Stimulated activated naive CD8-positive, alpha-beta T cell treated with anti-CD3 and anti-CD28 coated beads, Interleukin-15, Interleukin-2, amounts not matched to agents 100 ng/mL and 50 ng/mL, for 24 hours (primary cell): ENCODE measurements around the gene PCSK4.
"Not testable (repeated sequence)": the region's sequence is repeated elsewhere in the genome, so short reads cannot be mapped to it uniquely, and the experiment has no call there.

Experiments used
- H3K27ac Mint-ChIP-seq: one replicate; pipeline ENCODE4 v1.8.0; 2021; ENCODE audit warnings: mild to moderate bottlenecking, mixed read lengths
- H3K27me3 Mint-ChIP-seq: one replicate; pipeline ENCODE4 v1.8.0; 2021; ENCODE audit warnings: mixed read lengths
- H3K36me3 Mint-ChIP-seq: one replicate; pipeline ENCODE4 v1.8.0; 2021; ENCODE audit warnings: low read depth, mixed read lengths
- H3K4me1 Mint-ChIP-seq: one replicate; pipeline ENCODE4 v1.8.0; 2021; ENCODE audit warnings: low read depth, mixed read lengths
- H3K4me3 Mint-ChIP-seq: one replicate; pipeline ENCODE4 v1.8.0; 2021; ENCODE audit warnings: mild to moderate bottlenecking, mixed read lengths
- H3K9me3 Mint-ChIP-seq: one replicate; pipeline ENCODE4 v1.8.0; 2021; ENCODE audit warnings: mixed read lengths

The PCSK4 gene

DNA sequence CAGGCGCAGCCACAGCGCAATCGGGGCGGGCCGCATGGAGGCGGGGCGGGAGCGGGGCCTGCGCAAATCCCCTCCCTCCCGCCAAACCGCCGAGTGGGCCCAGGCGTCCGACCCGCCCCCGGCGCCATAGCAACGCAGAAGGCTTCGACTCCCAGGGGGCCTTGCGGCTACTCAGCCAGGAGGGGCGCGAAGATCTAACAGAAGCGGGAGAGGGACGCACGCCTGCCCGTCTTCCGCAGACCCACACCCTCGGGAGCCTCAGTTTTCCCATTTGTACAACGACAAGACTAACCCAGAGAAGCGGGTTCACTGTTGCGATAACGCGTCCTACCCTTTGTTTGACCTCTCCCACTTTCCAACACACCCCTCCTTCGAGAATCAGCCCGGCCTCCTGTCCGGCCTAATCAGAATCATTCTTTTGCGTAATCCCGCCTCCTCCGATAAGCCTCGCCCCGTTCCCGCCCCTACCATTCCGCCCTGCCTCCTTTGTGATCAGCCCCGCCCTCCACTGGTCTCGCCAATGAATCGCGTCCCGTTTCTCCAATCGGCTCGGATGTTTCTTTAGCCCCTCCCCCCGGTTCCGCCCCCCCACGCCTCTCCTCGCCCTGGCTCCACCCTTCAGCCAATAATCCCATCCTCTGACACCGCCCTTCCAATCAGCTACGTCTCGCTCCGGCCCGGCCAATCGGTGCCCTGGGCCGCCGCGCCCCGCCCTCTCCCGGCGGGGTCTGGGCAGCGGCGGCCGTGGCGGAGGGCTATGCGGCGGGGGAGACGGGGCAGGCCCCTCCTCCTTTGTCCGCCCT lies at the start of gene PCSK4:
PCSK4 (minus strand) TSS at position 40 of the 803 bp plus-strand sequence; CDS start at position 36, 4 bp downstream.
- Mint-ChIP-seq H3K36me3 (no peaks in the 10 kb centered on the region), H3K4me3 (peak within 1 kb of the TSS; percentile 81), H3K27me3 (peaks cover 4% of the 10 kb centered on the region), H3K27ac (peak within 1 kb of the TSS; percentile 83), H3K4me1 (peaks cover 15% of the 10 kb centered on the region), H3K9me3 (no peaks in the 10 kb centered on the region)

DNA sequence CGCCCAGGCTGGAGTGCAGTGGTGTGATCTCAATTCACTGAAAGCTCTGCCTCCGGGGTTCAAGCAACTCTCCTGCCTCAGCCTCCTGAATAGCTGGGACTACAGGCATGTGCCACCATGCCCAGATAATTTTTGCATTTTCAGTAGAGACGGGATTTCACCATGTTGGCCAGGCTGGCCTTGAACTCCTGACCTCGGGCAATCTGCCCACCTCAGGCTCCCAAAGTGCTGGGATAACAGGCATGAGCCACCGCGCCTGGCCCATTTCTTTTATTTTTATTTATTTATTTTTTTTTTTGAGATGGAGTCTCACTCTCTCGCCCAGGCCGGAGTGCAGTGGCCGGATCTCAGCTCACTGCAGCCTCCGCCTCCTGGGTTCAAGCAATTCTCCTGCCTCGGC lies 49.6 kb upstream of the PCSK4 start:
- H3K4me1 Mint-ChIP-seq, H3K9me3 Mint-ChIP-seq, H3K36me3 Mint-ChIP-seq, H3K4me3 Mint-ChIP-seq, H3K27ac Mint-ChIP-seq: not testable (repeated sequence)
- H3K27me3 Mint-ChIP-seq = peaks cover 26% of the 10 kb centered on the region

DNA sequence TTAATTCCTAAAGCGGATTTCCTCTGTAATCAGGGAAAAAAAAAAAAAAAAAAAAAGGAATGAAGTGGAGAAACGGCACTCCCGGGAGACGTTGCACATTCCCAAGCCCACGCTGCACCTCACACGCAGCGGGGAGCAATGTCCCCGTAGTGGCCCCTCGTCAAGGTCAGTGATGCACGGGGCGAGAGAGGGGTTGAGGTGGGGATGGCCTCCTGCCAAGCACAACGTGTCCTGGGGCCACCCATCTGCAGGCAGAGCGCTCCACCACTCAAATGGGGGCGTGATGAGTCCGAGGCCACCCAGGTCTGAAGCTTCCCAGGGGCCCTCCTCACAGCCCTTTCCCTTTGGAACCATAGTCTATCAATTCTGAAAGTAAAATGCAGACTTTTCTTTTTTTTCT lies 48.8 kb upstream of the PCSK4 start:
- H3K27me3 Mint-ChIP-seq = peaks cover 24% of the 10 kb centered on the region
- no peak overlapping the region for H3K27ac Mint-ChIP-seq
- no peaks in the 10 kb centered on the region for H3K36me3 Mint-ChIP-seq
- H3K9me3 Mint-ChIP-seq = no peaks in the 10 kb centered on the region
- no peak overlapping the region for H3K4me3 Mint-ChIP-seq
- H3K4me1 Mint-ChIP-seq = no peaks in the 10 kb centered on the region

DNA sequence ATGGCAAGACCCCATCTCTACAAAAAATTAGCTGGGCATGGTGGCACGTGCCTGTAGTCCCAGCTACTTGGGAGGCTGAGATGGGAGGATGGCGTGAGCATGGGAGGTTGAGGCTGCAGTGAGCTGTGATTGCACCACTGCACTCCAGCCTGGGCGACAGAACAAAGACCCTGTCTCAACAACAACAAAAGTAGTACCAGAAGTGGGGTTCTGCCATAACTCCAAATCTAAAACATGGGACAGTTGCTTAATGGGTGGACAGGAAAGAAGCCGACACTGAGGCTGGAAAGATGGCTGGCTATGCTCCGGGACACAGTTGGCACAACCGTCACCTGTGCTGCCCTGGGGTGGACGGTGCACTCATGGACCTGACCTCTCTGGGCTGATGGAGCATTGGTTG lies 45.5 kb upstream of the PCSK4 start:
- H3K4me1 Mint-ChIP-seq, H3K27ac Mint-ChIP-seq, H3K4me3 Mint-ChIP-seq, H3K36me3 Mint-ChIP-seq, H3K9me3 Mint-ChIP-seq: not testable (repeated sequence)
- peaks cover 18% of the 10 kb centered on the region for H3K27me3 Mint-ChIP-seq

DNA sequence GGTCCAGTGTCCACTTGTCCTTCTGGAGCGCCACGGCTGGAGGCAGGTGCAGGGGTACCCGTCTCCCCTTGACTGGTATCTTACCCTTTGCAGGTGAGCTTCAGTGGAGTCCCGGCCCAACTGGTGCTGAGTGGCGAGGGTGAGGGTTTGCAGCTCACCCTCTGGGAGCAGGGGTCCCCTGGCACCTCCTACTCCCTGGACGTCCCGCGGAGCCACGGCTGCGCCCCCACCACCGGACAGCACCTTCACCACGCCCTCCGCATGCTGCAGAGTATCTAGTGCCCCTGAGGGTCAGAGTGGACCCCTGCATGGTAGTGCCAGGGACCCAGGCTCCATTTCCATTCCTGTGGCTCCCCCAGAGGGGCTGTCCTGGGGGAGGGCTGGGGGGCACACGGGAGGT lies 44.8 kb upstream of the PCSK4 start:
- no peaks in the 10 kb centered on the region for H3K4me1 Mint-ChIP-seq
- no peak overlapping the region for H3K27ac Mint-ChIP-seq
- H3K9me3 Mint-ChIP-seq = no peaks in the 10 kb centered on the region
- H3K27me3 Mint-ChIP-seq = peaks cover 15% of the 10 kb centered on the region
- H3K4me3 Mint-ChIP-seq = no peak overlapping the region
- no peaks in the 10 kb centered on the region for H3K36me3 Mint-ChIP-seq

DNA sequence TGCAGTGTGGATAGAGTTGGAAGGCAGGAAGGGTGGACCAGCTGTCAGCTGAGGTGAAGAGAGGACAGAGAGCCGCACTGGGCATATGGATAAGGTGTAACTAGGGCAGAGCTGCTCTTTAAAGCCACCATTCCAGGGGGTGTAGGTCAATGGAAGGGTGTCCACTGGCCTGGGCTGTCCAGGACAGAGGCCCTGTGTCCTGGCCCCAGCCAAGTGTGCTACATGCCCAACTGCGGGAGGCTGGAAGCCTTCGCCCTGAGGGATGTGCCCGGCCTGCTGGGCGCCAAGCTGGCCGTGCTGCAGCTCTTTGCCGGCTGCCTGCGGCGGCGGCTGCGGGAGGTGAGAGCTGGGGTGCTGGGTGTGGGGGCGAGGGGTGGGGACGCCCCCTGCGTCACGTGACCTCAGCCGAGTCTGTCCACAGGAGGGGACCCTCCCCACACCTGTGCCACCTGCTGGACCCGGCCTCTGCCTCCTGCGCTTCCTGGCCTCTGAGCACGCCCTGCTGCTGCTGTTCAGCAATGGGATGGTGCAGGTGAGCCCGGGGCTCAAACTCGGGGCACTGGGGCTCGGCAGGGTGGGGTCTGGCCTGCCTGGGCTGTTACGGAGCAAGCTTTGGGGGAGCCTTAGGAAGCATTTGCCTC lies 43.5 kb upstream of the PCSK4 start:
- H3K27me3 Mint-ChIP-seq = peaks cover 16% of the 10 kb centered on the region

DNA sequence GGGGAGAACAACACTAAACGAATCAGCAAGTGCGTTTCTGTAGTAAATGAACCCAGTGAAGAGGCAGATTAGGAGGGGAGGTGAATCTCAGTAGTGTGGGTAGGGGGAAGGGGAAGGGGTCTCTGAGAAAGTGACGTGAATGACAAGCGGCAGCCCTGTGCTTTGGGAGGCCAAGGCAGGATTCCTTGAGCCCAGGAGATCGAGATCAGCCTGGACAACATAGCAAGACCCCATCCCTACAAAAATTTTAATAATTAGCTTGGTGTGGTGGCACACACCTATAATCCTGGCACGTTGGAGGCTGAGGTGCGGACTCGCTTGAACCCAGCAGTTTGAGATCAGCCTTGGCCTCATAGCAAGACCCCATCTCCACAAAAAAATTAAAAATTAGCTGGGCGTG lies 41.9 kb upstream of the PCSK4 start:
- no peaks in the 10 kb centered on the region for H3K36me3 Mint-ChIP-seq
- H3K27ac Mint-ChIP-seq = no peak overlapping the region
- peaks cover 23% of the 10 kb centered on the region for H3K27me3 Mint-ChIP-seq
- no peak overlapping the region for H3K4me3 Mint-ChIP-seq
- H3K4me1 Mint-ChIP-seq = no peaks in the 10 kb centered on the region
- H3K9me3 Mint-ChIP-seq = no peaks in the 10 kb centered on the region

More for the DNA sequence above, 43.5 kb upstream of the PCSK4 start:
- no peaks in the 10 kb centered on the region for H3K4me1 Mint-ChIP-seq
- H3K27ac Mint-ChIP-seq = no peak overlapping the region
- no peaks in the 10 kb centered on the region for H3K9me3 Mint-ChIP-seq
- H3K36me3 Mint-ChIP-seq = no peaks in the 10 kb centered on the region
- no peak overlapping the region for H3K4me3 Mint-ChIP-seq

DNA sequence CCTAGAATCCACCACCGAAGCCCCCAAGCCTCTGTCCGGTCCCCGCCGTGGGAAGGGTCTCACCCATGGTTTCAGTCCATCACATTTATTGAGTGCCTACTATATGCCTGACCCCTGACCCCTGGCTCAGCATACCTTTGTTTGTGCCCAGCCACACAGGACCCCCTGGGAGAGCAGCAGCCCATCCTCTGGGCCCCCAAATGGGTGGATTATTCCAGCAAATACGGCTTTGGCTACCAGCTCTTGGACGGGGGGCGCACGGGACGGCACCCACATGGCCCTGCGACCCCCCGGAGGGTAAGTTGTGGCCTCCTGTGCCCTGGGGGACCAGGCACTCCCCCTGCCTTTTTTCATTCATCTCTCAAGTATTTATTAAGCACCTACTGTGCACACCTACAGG lies 41.4 kb upstream of the PCSK4 start:
- Mint-ChIP-seq H3K4me1 (no peaks in the 10 kb centered on the region), H3K27me3 (peaks cover 23% of the 10 kb centered on the region), H3K27ac (no peak overlapping the region)

DNA sequence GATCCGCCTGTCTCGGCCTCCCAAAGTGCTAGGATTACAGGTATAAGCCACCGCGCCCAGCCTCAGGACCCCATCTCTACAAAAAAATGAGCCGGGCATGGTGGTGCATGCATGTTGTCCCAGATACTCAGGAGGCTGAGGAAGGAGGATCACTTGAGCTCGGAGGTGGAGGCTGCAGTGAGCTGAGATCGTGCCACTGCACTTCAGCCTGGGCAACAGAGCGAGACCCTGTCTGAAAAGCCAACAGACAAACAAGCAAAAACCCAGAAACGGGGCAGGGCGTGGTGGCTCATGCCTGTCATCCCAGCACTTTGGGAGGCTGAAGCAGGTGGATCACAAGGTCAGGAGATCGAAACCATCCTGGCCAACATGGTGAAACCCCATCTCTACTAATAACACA lies 40.7 kb upstream of the PCSK4 start:
- H3K36me3 Mint-ChIP-seq, H3K9me3 Mint-ChIP-seq, H3K4me3 Mint-ChIP-seq, H3K27ac Mint-ChIP-seq, H3K4me1 Mint-ChIP-seq: not testable (repeated sequence)
- peaks cover 29% of the 10 kb centered on the region for H3K27me3 Mint-ChIP-seq

More for the DNA sequence above, 41.4 kb upstream of the PCSK4 start:
- Mint-ChIP-seq H3K4me3 (no peak overlapping the region), H3K9me3 (no peaks in the 10 kb centered on the region), H3K36me3 (no peaks in the 10 kb centered on the region)

DNA sequence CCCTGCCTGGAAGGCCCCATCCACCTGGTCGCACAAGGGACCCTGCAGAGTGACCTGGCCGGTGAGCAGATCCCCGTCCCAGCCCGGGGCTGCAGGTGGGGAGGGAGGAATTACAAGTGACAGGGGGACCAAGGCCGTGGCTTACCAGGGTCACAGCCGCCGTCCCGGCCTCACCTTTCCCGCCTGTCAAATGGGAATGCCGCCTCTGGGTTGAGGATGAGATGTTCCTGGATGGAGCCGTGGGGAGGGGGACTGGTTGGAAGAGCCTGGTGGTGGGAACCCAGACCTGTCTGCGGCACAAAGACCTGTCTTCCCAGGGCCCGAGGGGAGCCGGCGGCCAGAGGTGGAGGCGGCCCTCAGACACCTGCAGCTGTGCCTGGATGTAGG lies 39.3 kb upstream of the PCSK4 start:
- Mint-ChIP-seq H3K4me3 (no peak overlapping the region), H3K9me3 (no peaks in the 10 kb centered on the region), H3K36me3 (no peaks in the 10 kb centered on the region), H3K4me1 (peaks cover 5% of the 10 kb centered on the region), H3K27ac (no peak overlapping the region), H3K27me3 (peaks cover 35% of the 10 kb centered on the region)

DNA sequence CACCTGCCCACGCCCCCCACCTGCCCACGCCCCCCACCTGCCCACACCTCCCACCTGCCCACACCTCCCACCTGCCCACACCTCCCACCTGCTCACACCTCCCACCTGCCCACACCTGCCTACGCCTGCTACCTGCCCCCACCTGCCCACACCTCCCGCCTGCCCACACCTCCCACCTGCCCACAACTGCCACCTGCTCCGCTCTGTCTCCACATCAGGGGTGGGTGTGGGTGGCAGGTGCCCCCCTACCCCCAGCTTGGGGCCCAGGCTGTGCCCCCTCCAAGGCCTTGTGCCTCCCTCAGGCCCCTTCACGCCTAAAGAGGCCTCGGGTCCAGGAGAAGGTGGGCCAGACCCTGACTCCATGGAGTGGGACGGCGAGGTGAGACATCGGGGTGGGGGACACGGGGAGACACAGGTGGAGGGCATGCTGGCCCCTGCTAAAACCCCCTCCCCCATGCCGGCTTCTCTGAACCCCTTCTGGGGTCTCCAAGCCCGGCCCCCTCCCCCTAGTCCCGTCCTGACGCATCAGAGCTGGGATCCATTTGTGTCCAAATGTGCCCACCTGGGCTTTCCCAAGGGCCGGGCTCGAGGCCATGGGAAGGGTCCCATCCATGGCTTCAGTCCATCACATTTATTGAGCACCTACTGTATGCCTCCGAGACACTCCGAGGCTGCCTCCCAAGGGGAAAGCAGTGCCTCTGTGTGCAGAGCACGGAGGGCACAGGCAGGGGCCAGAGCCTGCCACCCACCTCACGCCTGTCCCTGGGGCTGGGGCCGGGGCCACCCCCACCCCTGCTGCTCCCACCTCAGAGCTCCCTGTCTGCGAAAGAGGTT lies 38.7 kb upstream of the PCSK4 start:
- Mint-ChIP-seq H3K4me1 (peaks cover 6% of the 10 kb centered on the region), H3K4me3 (no peak overlapping the region), H3K36me3 (no peaks in the 10 kb centered on the region), H3K27me3 (peaks cover 37% of the 10 kb centered on the region), H3K9me3 (no peaks in the 10 kb centered on the region), H3K27ac (no peak overlapping the region)

DNA sequence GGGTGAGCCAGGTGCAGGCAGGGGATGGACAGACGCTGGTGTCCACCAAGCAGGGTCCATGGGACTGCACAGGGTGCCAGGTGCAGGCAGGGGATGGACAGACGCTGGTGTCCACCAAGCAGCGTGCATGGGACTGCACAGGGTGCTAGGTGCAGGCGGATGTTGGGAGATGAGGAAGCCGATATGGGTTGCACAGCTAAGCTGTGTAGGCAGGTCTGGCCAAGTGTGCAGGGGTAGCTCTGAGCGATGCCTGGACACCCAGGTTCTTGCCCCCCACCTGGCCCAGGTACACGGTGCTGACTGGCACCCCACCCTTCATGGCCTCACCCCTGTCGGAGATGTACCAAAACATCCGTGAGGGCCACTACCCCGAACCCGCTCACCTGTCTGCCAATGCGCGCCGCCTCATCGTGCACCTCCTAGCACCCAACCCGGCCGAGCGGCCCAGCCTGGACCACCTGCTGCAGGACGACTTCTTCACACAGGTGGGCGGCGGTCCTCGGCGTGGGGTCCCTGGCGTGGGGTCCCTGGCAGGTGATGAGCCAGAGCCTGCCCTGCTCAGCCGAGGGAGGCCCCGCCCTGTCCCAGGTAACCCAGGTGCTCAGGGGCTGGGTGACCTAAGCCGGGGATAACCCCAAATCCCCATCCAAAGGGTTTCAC lies 37.6 kb upstream of the PCSK4 start:
- Mint-ChIP-seq H3K27me3 (peaks cover 41% of the 10 kb centered on the region), H3K9me3 (no peaks in the 10 kb centered on the region), H3K36me3 (no peaks in the 10 kb centered on the region), H3K27ac (no peak overlapping the region), H3K4me1 (peaks cover 6% of the 10 kb centered on the region), H3K4me3 (no peak overlapping the region)

DNA sequence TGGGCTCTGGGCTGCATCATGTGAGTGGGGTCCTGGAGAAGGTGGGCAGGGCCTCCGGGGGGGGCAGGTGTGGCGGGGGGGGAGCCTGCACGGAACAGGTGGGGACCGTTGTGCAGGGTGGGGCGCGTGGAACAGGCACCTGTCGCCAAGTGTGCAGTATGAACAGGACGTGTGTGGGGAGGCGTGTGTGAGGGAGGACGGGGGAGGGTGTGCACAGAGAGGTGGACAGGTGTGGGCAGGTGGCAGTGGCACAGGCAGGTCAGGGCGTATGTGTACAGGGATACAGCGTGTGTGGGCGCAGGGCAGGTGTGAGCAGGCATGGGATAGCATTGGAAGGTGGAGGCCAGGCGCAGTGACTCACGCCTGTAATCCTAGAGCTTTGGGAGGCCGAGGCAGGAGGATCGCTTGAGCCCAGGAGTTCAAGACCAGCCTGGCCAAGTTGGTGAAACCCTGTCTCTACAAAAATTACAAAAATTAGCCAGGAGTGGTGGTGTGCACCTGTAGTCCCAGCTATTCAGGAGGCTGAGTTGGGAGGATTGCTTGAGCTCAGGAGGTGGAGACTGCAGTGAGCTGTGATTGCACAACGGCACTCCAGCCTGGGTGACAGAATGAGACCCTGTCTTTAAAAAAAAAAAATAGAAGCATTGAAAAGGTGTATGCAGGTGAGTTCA lies 37.0 kb upstream of the PCSK4 start:
- Mint-ChIP-seq H3K36me3 (no peaks in the 10 kb centered on the region), H3K27me3 (peaks cover 42% of the 10 kb centered on the region), H3K4me1 (peaks cover 6% of the 10 kb centered on the region), H3K4me3 (no peak overlapping the region), H3K27ac (no peak overlapping the region), H3K9me3 (no peaks in the 10 kb centered on the region)

DNA sequence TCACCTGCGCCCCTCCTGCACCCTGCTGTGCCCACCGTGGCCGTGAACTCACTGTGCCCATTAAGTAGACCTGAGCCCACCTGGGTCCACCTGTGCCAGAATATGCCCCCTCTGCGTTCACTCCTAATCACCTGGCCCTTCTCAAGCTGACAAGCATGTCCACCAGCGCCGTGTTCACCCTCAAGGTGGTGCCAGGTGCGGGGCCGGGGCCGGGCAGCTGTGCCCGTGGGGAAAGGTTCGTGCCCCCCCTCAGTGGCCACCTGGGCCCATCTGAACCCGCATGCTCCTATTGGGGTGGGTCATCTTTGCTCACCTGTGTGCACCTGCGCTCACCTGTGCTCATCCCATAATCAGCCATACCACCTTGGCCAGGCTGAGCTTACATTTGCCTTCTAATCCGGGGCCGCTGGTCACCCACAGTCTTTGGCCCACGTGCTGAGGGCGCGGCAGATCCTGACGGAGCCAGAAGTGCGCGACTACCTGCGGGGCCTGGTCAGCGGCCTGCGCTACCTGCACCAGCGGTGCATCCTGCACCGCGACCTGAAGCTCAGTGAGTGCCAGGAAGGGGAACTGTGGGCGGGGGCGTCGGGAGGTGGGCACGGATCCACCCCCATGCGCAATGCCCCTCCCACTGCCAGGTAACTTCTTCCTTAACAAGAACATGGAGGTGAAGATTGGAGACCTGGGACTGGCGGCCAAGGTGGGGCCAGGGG lies 36.1 kb upstream of the PCSK4 start:
- Mint-ChIP-seq H3K9me3 (no peaks in the 10 kb centered on the region), H3K36me3 (no peaks in the 10 kb centered on the region), H3K27ac (no peak overlapping the region), H3K4me3 (no peak overlapping the region), H3K27me3 (peaks cover 40% of the 10 kb centered on the region), H3K4me1 (peaks cover 6% of the 10 kb centered on the region)
